Stimulated activated CD4-positive, alpha-beta T cell treated with anti-CD3 and anti-CD28 coated beads, Interleukin-12 subunit alpha, Interleukin-12 subunit beta, amount 100 ng/mL, for 24 hours (primary cell): ENCODE data around the gene NAV2.

ENCODE experiments used
- DNase-seq, 2 experiments: peaks; one replicate each; pipeline ENCODE4 v3.0.0-alpha.2; 2020; ENCODE audit warnings: low read depth in 2 of 2

NAV2 gene

GRCh38 chr11:19974886-19975285 is 262.2 kb downstream of the NAV2 start:
- DNase-seq, result no peak

GRCh38 chr11:19975414-19975990 is 262.9 kb downstream of the NAV2 start:
- DNase-seq, result no peak

GRCh38 chr11:19976281-19976941 is 263.8 kb downstream of the NAV2 start:
- DNase-seq, result no peak

GRCh38 chr11:19977941-19978340 is 265.3 kb downstream of the NAV2 start:
- no peak for DNase-seq

- DNase-seq, result no peak
Measured at GRCh38 chr11:19978668-19979518, 266.3 kb downstream of the NAV2 start.

GRCh38 chr11:19979519-19979845 is 266.8 kb downstream of the NAV2 start:
- DNase-seq, result no peak

GRCh38 chr11:19980388-19980787 is 267.8 kb downstream of the NAV2 start:
- no peak for DNase-seq

GRCh38 chr11:19980957-19981669 is 268.5 kb downstream of the NAV2 start:
- DNase-seq, result no peak

GRCh38 chr11:19982774-19983495 is 270.3 kb downstream of the NAV2 start:
- no peak for DNase-seq

- DNase-seq, result no peak
Measured at GRCh38 chr11:19984048-19984742, 271.6 kb downstream of the NAV2 start.

GRCh38 chr11:19985111-19985510 is 272.5 kb downstream of the NAV2 start:
- DNase-seq, result no peak

- no peak for DNase-seq
Measured at GRCh38 chr11:19987331-19987801, 274.7 kb downstream of the NAV2 start.

GRCh38 chr11:19988598-19988997 is 276.0 kb downstream of the NAV2 start:
- DNase-seq, result no peak

- no peak for DNase-seq
Measured at GRCh38 chr11:19989191-19989590, 276.6 kb downstream of the NAV2 start.

- no peak for DNase-seq
Measured at GRCh38 chr11:19992162-19992561, 279.5 kb downstream of the NAV2 start.

GRCh38 chr11:19992998-19993397 is 280.4 kb downstream of the NAV2 start:
- DNase-seq, result no peak

- no peak for DNase-seq
Measured at GRCh38 chr11:19994672-19995071, 282.0 kb downstream of the NAV2 start.

GRCh38 chr11:19995145-19995544 is 282.5 kb downstream of the NAV2 start:
- no peak for DNase-seq

GRCh38 chr11:19996571-19996970 is 283.9 kb downstream of the NAV2 start:
- DNase-seq, result no peak

GRCh38 chr11:20000022-20000350 is 287.3 kb downstream of the NAV2 start:
- no peak for DNase-seq
